Liver (tissue), 9 donors: Measurements from ENCODE around the gene EN2. TPM values are rescaled to one million over a fixed set of nuclear protein-coding genes. Genes with fewer than 3 reads are reported as not detected.

Source experiments
- DNase-seq: peaks from one replicate; pipeline ENCODE4 v3.0.0-alpha.2; 2017; ENCODE audit warnings: low spot score
- H3K27ac ChIP-seq, 2 donors: one replicate each; pipeline ENCODE4 v1.7.0; 2013; ENCODE audit warnings: inconsistent platforms in 2 of 2, low read length in 2 of 2, control low read depth in 1 of 2, low read depth in 1 of 2, mild to moderate bottlenecking in 1 of 2
- H3K27me3 ChIP-seq, 4 donors: one replicate each; pipeline versions ENCODE4 v1.6.1 to v1.7.0; 2013; ENCODE audit warnings: low read length in 3 of 4, inconsistent platforms in 1 of 4, mild to moderate bottlenecking in 1 of 4, moderate library complexity in 1 of 4; ENCODE audit not compliant: control insufficient read depth in 4 of 4, insufficient read depth in 4 of 4
- H3K36me3 ChIP-seq, 4 donors: one replicate each; pipeline versions ENCODE4 v1.6.1 to v1.7.0; 2013; ENCODE audit warnings: low read length in 3 of 4, mild to moderate bottlenecking in 3 of 4, low read depth in 1 of 4, moderate library complexity in 1 of 4; ENCODE audit not compliant: control insufficient read depth in 4 of 4, insufficient read depth in 3 of 4
- H3K4me1 ChIP-seq, 4 donors: one replicate each; pipeline versions ENCODE4 v1.6.1 to v1.7.0; 2013; ENCODE audit warnings: low read length in 3 of 4, mild to moderate bottlenecking in 3 of 4, moderate library complexity in 1 of 4; ENCODE audit not compliant: control insufficient read depth in 4 of 4, insufficient read depth in 4 of 4
- H3K4me3 ChIP-seq, 3 donors: one replicate each; pipeline versions ENCODE4 v1.6.1 to v1.7.0; 2013; ENCODE audit warnings: low read length in 3 of 3, control low read depth in 1 of 3, low read depth in 1 of 3, mild to moderate bottlenecking in 1 of 3
- H3K9ac ChIP-seq, 2 donors: one replicate each; pipeline ENCODE4 v1.7.0; 2013; ENCODE audit warnings: low read length in 2 of 2, mild to moderate bottlenecking in 2 of 2, moderate library complexity in 2 of 2, control low read depth in 1 of 2, low read depth in 1 of 2
- H3K9me3 ChIP-seq, 4 donors: one replicate each; pipeline versions ENCODE4 v1.6.1 to v1.7.0; 2013; ENCODE audit warnings: low read length in 3 of 4; ENCODE audit not compliant: control insufficient read depth in 4 of 4
- FOXA2 ChIP-seq: IDR thresholded peaks from 2 replicates; pipeline ENCODE4 v1.6.1; 2016; ENCODE audit warnings: antibody characterized with exemption
- GABPA ChIP-seq, 2 donors: IDR thresholded peaks in 1 of 2; conservative IDR thresholded peaks in 1 of 2; 2 replicates each; pipeline ENCODE4 v1.6.1; 2016; ENCODE audit warnings: antibody characterized with exemption in 2 of 2, mild to moderate bottlenecking in 1 of 2, moderate library complexity in 1 of 2
- HNF4A ChIP-seq, 2 donors: conservative IDR thresholded peaks; 2 replicates each; pipeline ENCODE4 v1.6.1; 2016; ENCODE audit warnings: antibody characterized with exemption in 2 of 2, mild to moderate bottlenecking in 2 of 2
- HNF4G ChIP-seq: IDR thresholded peaks from 2 replicates; pipeline ENCODE4 v1.6.1; 2016; ENCODE audit warnings: antibody characterized with exemption
- JUND ChIP-seq, 2 donors: IDR thresholded peaks; 2 replicates each; pipeline ENCODE4 v1.6.1; 2016; ENCODE audit warnings: antibody characterized with exemption in 2 of 2
- NR2F2 ChIP-seq: IDR thresholded peaks from 2 replicates; pipeline ENCODE4 v1.6.1; 2016; ENCODE audit warnings: antibody characterized with exemption
- RAD21 ChIP-seq, 2 donors: IDR thresholded peaks; 2 replicates each; pipeline ENCODE4 v1.6.1; 2016; ENCODE audit warnings: antibody characterized with exemption in 2 of 2, mild to moderate bottlenecking in 2 of 2
- RXRA ChIP-seq, 2 donors: IDR thresholded peaks; 2 replicates each; pipeline ENCODE4 v1.6.1; 2017 to 2018; ENCODE audit warnings: antibody characterized with exemption in 2 of 2, mild to moderate bottlenecking in 1 of 2
- SP1 ChIP-seq: IDR thresholded peaks from 2 replicates; pipeline ENCODE4 v1.6.1; 2018; ENCODE audit warnings: antibody characterized with exemption, mild to moderate bottlenecking
- TAF1 ChIP-seq: conservative IDR thresholded peaks from 2 replicates; pipeline ENCODE4 v1.6.1; 2016; ENCODE audit warnings: antibody characterized with exemption, mild to moderate bottlenecking
- YY1 ChIP-seq: IDR thresholded peaks from 2 replicates; pipeline ENCODE4 v1.6.1; 2016; ENCODE audit warnings: antibody characterized with exemption, mild to moderate bottlenecking
- WGBS: extraction: QIAGEN DNeasy Blood & Tissue Kit; methylation state at CpG from one replicate; pipeline ENCODE4 v1.1.7; 2013; 5-methylcytosine and 5-hydroxymethylcytosine counted together
- polyA plus RNA-seq, 2 donors: library from polyadenylated mRNA; stranded (reverse) in 1 of 2; unstranded in 1 of 2; fragments of 200-250 nt in 1 of 2; fragments of >200 nt in 1 of 2; fragmentation: Nextera tagmentation in 1 of 2; extraction: Ambion mirVana in 1 of 2; gene quantifications; one replicate each; pipeline versions ENCODE4 v1.2.1 to v1.2.3, GENCODE V29; 2013 to 2015
- total RNA-seq, 2 donors: library from RNA; depleted of rRNA; stranded (reverse); fragments of >200 nt; gene quantifications; one replicate each; pipeline ENCODE4 v1.2.3, GENCODE V29; 2014
- TF ChIP-seq, protein P1 (sequence below): IDR thresholded peaks from 2 replicates; pipeline ENCODE4 v1.6.1; 2016; ENCODE audit warnings: antibody characterized with exemption
- TF ChIP-seq, protein P2 (sequence below): IDR thresholded peaks from 2 replicates; pipeline ENCODE4 v1.6.1; 2016; ENCODE audit warnings: antibody characterized with exemption
- TF ChIP-seq, protein P3 (sequence below): IDR thresholded peaks from 2 replicates; pipeline ENCODE4 v1.6.1; 2016; ENCODE audit warnings: antibody characterized with exemption
- TF ChIP-seq, protein P4 (sequence below): IDR thresholded peaks from 2 replicates; pipeline ENCODE4 v1.6.1; 2016; ENCODE audit warnings: antibody characterized with exemption, mild to moderate bottlenecking
- TF ChIP-seq, protein P5 (sequence below): fragments of 150-350 bp; IDR thresholded peaks from 2 replicates; pipeline ENCODE4 v1.5.1; 2017; ENCODE audit warnings: improper control_type of control experiment, low read depth, low read length; ENCODE audit not compliant: missing input control
- donor health status: healthy.
- donor health status: healthy.
- donor health status: healthy.
- donor health status: healthy.
- donor health status: healthy.

The EN2 gene
- total and polyA plus RNA-seq, 4 donors: under 0.01 TPM; not detected in 3

DNA sequence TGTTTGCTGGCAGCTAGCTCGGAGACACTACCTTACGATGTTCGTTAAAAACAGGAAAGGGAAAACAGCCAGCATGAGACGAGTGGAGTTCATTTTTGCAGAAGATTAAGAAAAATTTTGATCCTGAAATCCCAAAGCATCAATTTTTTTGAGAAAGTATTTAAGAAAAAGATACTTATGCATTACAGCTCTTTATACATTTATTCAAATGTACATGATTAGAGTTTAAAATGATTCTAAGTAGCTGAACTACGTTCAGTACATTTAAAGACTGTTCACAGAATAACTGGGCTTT is 53.7 kb downstream of the EN2 start:
- no peak for TF ChIP-seq RAD21 (IDR thresholded peaks at IDR 0.05)
- TF ChIP-seq HNF4A (conservative IDR thresholded peaks at IDR 0.05): no peak
- TF ChIP-seq SP1: no peak
- TF ChIP-seq GABPA (IDR thresholded peaks at IDR 0.05 in 1 of 2, conservative IDR thresholded peaks at IDR 0.05 in 1 of 2): no peak
- TF ChIP-seq, protein P1, sequence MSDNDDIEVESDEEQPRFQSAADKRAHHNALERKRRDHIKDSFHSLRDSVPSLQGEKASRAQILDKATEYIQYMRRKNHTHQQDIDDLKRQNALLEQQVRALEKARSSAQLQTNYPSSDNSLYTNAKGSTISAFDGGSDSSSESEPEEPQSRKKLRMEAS: no peak
- TF ChIP-seq JUND (IDR thresholded peaks at IDR 0.05): no peak
- TF ChIP-seq TAF1: no peak
- TF ChIP-seq RXRA (IDR thresholded peaks at IDR 0.05): no peak
- TF ChIP-seq FOXA2: no peak
- TF ChIP-seq, protein P2, sequence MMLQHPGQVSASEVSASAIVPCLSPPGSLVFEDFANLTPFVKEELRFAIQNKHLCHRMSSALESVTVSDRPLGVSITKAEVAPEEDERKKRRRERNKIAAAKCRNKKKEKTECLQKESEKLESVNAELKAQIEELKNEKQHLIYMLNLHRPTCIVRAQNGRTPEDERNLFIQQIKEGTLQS: no peak
- TF ChIP-seq, protein P3, sequence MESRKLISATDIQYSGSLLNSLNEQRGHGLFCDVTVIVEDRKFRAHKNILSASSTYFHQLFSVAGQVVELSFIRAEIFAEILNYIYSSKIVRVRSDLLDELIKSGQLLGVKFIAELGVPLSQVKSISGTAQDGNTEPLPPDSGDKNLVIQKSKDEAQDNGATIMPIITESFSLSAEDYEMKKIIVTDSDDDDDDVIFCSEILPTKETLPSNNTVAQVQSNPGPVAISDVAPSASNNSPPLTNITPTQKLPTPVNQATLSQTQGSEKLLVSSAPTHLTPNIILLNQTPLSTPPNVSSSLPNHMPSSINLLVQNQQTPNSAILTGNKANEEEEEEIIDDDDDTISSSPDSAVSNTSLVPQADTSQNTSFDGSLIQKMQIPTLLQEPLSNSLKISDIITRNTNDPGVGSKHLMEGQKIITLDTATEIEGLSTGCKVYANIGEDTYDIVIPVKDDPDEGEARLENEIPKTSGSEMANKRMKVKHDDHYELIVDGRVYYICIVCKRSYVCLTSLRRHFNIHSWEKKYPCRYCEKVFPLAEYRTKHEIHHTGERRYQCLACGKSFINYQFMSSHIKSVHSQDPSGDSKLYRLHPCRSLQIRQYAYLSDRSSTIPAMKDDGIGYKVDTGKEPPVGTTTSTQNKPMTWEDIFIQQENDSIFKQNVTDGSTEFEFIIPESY: no peak
- TF ChIP-seq, protein P4, sequence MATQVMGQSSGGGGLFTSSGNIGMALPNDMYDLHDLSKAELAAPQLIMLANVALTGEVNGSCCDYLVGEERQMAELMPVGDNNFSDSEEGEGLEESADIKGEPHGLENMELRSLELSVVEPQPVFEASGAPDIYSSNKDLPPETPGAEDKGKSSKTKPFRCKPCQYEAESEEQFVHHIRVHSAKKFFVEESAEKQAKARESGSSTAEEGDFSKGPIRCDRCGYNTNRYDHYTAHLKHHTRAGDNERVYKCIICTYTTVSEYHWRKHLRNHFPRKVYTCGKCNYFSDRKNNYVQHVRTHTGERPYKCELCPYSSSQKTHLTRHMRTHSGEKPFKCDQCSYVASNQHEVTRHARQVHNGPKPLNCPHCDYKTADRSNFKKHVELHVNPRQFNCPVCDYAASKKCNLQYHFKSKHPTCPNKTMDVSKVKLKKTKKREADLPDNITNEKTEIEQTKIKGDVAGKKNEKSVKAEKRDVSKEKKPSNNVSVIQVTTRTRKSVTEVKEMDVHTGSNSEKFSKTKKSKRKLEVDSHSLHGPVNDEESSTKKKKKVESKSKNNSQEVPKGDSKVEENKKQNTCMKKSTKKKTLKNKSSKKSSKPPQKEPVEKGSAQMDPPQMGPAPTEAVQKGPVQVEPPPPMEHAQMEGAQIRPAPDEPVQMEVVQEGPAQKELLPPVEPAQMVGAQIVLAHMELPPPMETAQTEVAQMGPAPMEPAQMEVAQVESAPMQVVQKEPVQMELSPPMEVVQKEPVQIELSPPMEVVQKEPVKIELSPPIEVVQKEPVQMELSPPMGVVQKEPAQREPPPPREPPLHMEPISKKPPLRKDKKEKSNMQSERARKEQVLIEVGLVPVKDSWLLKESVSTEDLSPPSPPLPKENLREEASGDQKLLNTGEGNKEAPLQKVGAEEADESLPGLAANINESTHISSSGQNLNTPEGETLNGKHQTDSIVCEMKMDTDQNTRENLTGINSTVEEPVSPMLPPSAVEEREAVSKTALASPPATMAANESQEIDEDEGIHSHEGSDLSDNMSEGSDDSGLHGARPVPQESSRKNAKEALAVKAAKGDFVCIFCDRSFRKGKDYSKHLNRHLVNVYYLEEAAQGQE: no peak
- TF ChIP-seq HNF4G: no peak
- no peak for TF ChIP-seq YY1
- no peak overlapping the region for H3K27ac ChIP-seq
- no peak overlapping the region for H3K4me3 ChIP-seq
- H3K9me3 ChIP-seq: peaks cover 0 to 7% (median 1%) of the 10 kb centered on the region in 4 donors
- no peak for DNase-seq
- WGBS: 24% methylated on average over 5 of the region's 5 CpGs
- H3K9ac ChIP-seq: no peak overlapping the region
- peaks cover 2 to 37% (median 25%) of the 10 kb centered on the region in 4 donors for H3K27me3 ChIP-seq
- H3K4me1 ChIP-seq: peaks cover 0 to 8% (median 3%) of the 10 kb centered on the region in 4 donors
- H3K36me3 ChIP-seq: no peaks in the 10 kb centered on the region

DNA sequence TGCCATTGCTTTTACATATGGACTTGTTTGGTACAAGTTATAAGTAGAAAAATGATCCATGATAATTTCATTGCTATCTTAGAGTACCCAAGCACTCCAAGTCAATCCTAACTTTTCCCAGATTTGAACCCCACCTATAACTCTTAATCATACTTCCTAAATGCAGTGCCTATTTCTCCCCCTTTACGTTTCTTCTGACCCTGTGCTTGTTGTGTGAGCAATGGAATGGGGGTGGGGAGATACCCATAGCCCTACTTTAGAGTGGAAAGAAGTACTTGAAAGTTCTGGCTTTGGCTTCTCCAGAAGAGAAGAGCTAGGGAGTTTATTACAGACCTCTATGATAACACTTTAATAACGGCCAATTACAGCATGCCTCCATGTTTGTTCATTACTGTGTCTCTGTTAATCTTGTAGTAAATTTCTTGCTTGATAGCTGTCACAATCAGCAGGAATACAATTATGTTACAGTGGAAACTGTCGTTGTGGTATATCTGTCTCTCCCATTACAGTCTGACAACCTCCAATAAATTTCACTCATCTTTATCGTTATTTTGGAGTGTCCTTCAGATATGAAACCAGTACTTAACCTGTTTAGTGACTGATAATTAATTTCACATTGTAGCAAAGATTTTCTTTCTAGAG is 54.4 kb downstream of the EN2 start:
- Histone ChIP-seq H3K36me3 (no peaks in the 10 kb centered on the region), H3K4me1 (peaks cover 0 to 8% (median 3%) of the 10 kb centered on the region in 4 donors), H3K4me3 (no peak overlapping the region), H3K27ac (no peak overlapping the region), H3K9ac (no peak overlapping the region), H3K27me3 (peaks cover 2 to 40% (median 20%) of the 10 kb centered on the region in 4 donors), H3K9me3 (peaks cover 0 to 7% (median 1%) of the 10 kb centered on the region in 4 donors)
- WGBS: 29% methylated on average over 4 of the region's 4 CpGs
- no peak for DNase-seq
- TF ChIP-seq TAF1 (no peak), RXRA (IDR thresholded peaks at IDR 0.05) (no peak), HNF4G (no peak), RAD21 (IDR thresholded peaks at IDR 0.05) (no peak), NR2F2 (no peak), GABPA (IDR thresholded peaks at IDR 0.05 in 1 of 2, conservative IDR thresholded peaks at IDR 0.05 in 1 of 2) (no peak), JUND (IDR thresholded peaks at IDR 0.05) (no peak), FOXA2 (no peak)
- TF ChIP-seq, protein P2: no peak
- TF ChIP-seq, protein P5, sequence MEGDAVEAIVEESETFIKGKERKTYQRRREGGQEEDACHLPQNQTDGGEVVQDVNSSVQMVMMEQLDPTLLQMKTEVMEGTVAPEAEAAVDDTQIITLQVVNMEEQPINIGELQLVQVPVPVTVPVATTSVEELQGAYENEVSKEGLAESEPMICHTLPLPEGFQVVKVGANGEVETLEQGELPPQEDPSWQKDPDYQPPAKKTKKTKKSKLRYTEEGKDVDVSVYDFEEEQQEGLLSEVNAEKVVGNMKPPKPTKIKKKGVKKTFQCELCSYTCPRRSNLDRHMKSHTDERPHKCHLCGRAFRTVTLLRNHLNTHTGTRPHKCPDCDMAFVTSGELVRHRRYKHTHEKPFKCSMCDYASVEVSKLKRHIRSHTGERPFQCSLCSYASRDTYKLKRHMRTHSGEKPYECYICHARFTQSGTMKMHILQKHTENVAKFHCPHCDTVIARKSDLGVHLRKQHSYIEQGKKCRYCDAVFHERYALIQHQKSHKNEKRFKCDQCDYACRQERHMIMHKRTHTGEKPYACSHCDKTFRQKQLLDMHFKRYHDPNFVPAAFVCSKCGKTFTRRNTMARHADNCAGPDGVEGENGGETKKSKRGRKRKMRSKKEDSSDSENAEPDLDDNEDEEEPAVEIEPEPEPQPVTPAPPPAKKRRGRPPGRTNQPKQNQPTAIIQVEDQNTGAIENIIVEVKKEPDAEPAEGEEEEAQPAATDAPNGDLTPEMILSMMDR: no peak
- TF ChIP-seq, protein P3: no peak
- TF ChIP-seq, protein P1: no peak
